NCI-H526 treated with DMSO at 0.1 percent for 48 hours (cell line): Measurements from ENCODE around the gene ANKS1A.

Source experiments
- DNase-seq: peaks from one replicate; lab custom pipeline; 2025; lab: John Stamatoyannopoulos, UW

The ANKS1A gene

GRCh38 chr6:35070111-35070510 is 181.1 kb downstream of the ANKS1A start:
- DNase-seq, result no peak

GRCh38 chr6:35071347-35071994 is 182.4 kb downstream of the ANKS1A start:
- no peak for DNase-seq

GRCh38 chr6:35072051-35072697 is 183.1 kb downstream of the ANKS1A start:
- no peak for DNase-seq

GRCh38 chr6:35072698-35073055 is 183.6 kb downstream of the ANKS1A start:
- DNase-seq, result no peak

- DNase-seq, result no peak
Observed at GRCh38 chr6:35073211-35073610, 184.2 kb downstream of the ANKS1A start.

GRCh38 chr6:35073766-35074471 is 184.9 kb downstream of the ANKS1A start:
- DNase-seq, result no peak

GRCh38 chr6:35076997-35077712 is 188.1 kb downstream of the ANKS1A start:
- DNase-seq, result no peak

- no peak for DNase-seq
Observed at GRCh38 chr6:35077713-35078105, 188.7 kb downstream of the ANKS1A start.

- DNase-seq, result no peak
Observed at GRCh38 chr6:35078226-35078850, 189.3 kb downstream of the ANKS1A start.

- DNase-seq, result no peak
Observed at GRCh38 chr6:35078896-35079295, 189.8 kb downstream of the ANKS1A start.

GRCh38 chr6:35079311-35080000 is 190.4 kb downstream of the ANKS1A start:
- no peak for DNase-seq

- DNase-seq, result no peak
Observed at GRCh38 chr6:35080016-35080680, 191.1 kb downstream of the ANKS1A start.

GRCh38 chr6:35080821-35081425 is 191.9 kb downstream of the ANKS1A start:
- no peak for DNase-seq

GRCh38 chr6:35081426-35081851 is 192.4 kb downstream of the ANKS1A start:
- no peak for DNase-seq

GRCh38 chr6:35082046-35082732 is 193.1 kb downstream of the ANKS1A start:
- DNase-seq, result no peak

- DNase-seq, result no peak
Observed at GRCh38 chr6:35082733-35083403, 193.8 kb downstream of the ANKS1A start.

GRCh38 chr6:35083507-35083906 is 194.5 kb downstream of the ANKS1A start:
- DNase-seq, result no peak

- DNase-seq, result no peak
Observed at GRCh38 chr6:35084041-35084491, 195.0 kb downstream of the ANKS1A start.

- no peak for DNase-seq
Observed at GRCh38 chr6:35084511-35085203, 195.6 kb downstream of the ANKS1A start.
